ENCODE results near the gene ADAMTS3.
A peak's percentile ranks its signal among the peaks of the same experiment; 100 is the strongest.

Gene ADAMTS3

GRCh38 chr4:72330381-72330780 is 238.6 kb downstream of the ADAMTS3 start:
- DNase-seq, result no peak

- peak in 1 of 2 donors; percentile 23 for DNase-seq
Observed at GRCh38 chr4:72326692-72327632, 242.1 kb downstream of the ADAMTS3 start.

GRCh38 chr4:72325215-72325614 is 243.8 kb downstream of the ADAMTS3 start:
- no peak for DNase-seq

GRCh38 chr4:72323227-72323626 is 245.8 kb downstream of the ADAMTS3 start:
- DNase-seq, result no peak

- DNase-seq, result no peak
Observed at GRCh38 chr4:72320223-72320948, 248.6 kb downstream of the ADAMTS3 start.

- no peak for DNase-seq
Observed at GRCh38 chr4:72319601-72320021, 249.4 kb downstream of the ADAMTS3 start.

- no peak for DNase-seq
Observed at GRCh38 chr4:72318421-72319170, 250.4 kb downstream of the ADAMTS3 start.

- no peak for DNase-seq
Observed at GRCh38 chr4:72314869-72315268, 254.2 kb downstream of the ADAMTS3 start.

GRCh38 chr4:72313121-72313520 is 255.9 kb downstream of the ADAMTS3 start:
- no peak for DNase-seq

- DNase-seq, result no peak
Observed at GRCh38 chr4:72312032-72312650, 256.9 kb downstream of the ADAMTS3 start.

- no peak for DNase-seq
Observed at GRCh38 chr4:72311291-72311690, 257.7 kb downstream of the ADAMTS3 start.

- no peak for DNase-seq
Observed at GRCh38 chr4:72305620-72306019, 263.4 kb downstream of the ADAMTS3 start.

- no peak for DNase-seq
Observed at GRCh38 chr4:72305080-72305479, 263.9 kb downstream of the ADAMTS3 start.

GRCh38 chr4:72302981-72303704 is 265.9 kb downstream of the ADAMTS3 start:
- peak; percentile 2 to 51 for DNase-seq

- no peak for DNase-seq
Observed at GRCh38 chr4:72301759-72302158, 267.3 kb downstream of the ADAMTS3 start.

GRCh38 chr4:72300126-72300525 is 268.9 kb downstream of the ADAMTS3 start:
- DNase-seq, result no peak

GRCh38 chr4:72295966-72296557 is 273.0 kb downstream of the ADAMTS3 start:
- DNase-seq, result peak in 1 of 2 donors; percentile 4

- DNase-seq, result no peak
Observed at GRCh38 chr4:72290737-72291136, 278.3 kb downstream of the ADAMTS3 start.

GRCh38 chr4:72286910-72287309 is 282.1 kb downstream of the ADAMTS3 start:
- DNase-seq, result no peak

GRCh38 chr4:72286185-72286584 is 282.8 kb downstream of the ADAMTS3 start:
- DNase-seq, result no peak

- DNase-seq, result no peak
Observed at GRCh38 chr4:72283357-72283756, 285.7 kb downstream of the ADAMTS3 start.

- DNase-seq, result no peak
Observed at GRCh38 chr4:72280252-72280651, 288.8 kb downstream of the ADAMTS3 start.

All from CD4-positive, alpha-beta T cell treated with Interferon alpha-2 for 1 hour (primary cell).